Measurements from ENCODE around the gene ANXA6.

DNA sequence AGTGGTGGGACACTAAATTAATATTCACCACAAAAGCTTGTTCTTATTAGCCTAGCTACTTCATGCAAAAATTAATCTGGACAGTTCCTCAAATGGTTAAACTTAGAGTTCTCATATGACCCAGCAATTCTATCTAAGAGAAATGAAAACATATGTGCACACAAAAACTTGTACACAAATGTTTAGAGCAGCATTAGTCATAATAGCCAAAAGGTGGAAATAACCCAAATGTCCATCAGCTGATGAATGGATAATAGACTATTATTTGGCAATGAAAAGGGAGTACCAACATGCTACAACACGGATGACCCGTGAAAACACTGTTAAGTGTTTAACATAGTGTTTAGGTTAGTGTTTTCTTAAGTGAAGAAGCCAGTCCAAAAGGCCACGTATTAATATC lies 43.9 kb downstream of the ANXA6 start:
- TF ChIP-seq ZNF416 (tag by site-specific recombination; IDR thresholded peaks at IDR 0.05) (no peak), SETDB1 (IDR thresholded peaks at IDR 0.05; ENCODE audit: insufficient read length, low read length) (no peak)
- TF ChIP-seq, protein P1, sequence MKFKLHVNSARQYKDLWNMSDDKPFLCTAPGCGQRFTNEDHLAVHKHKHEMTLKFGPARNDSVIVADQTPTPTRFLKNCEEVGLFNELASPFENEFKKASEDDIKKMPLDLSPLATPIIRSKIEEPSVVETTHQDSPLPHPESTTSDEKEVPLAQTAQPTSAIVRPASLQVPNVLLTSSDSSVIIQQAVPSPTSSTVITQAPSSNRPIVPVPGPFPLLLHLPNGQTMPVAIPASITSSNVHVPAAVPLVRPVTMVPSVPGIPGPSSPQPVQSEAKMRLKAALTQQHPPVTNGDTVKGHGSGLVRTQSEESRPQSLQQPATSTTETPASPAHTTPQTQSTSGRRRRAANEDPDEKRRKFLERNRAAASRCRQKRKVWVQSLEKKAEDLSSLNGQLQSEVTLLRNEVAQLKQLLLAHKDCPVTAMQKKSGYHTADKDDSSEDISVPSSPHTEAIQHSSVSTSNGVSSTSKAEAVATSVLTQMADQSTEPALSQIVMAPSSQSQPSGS (tag by site-specific recombination; IDR thresholded peaks at IDR 0.05; ENCODE audit: low read depth): no peak
- TF ChIP-seq, protein P2, sequence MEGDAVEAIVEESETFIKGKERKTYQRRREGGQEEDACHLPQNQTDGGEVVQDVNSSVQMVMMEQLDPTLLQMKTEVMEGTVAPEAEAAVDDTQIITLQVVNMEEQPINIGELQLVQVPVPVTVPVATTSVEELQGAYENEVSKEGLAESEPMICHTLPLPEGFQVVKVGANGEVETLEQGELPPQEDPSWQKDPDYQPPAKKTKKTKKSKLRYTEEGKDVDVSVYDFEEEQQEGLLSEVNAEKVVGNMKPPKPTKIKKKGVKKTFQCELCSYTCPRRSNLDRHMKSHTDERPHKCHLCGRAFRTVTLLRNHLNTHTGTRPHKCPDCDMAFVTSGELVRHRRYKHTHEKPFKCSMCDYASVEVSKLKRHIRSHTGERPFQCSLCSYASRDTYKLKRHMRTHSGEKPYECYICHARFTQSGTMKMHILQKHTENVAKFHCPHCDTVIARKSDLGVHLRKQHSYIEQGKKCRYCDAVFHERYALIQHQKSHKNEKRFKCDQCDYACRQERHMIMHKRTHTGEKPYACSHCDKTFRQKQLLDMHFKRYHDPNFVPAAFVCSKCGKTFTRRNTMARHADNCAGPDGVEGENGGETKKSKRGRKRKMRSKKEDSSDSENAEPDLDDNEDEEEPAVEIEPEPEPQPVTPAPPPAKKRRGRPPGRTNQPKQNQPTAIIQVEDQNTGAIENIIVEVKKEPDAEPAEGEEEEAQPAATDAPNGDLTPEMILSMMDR (tag by site-specific recombination; IDR thresholded peaks at IDR 0.05): no peak

Data from HEK293 (cell line).